ENCODE measurements around the gene SLC25A44.
A peak's percentile ranks its signal among the peaks of the same experiment; 100 is the strongest.

SLC25A44 gene

DNA sequence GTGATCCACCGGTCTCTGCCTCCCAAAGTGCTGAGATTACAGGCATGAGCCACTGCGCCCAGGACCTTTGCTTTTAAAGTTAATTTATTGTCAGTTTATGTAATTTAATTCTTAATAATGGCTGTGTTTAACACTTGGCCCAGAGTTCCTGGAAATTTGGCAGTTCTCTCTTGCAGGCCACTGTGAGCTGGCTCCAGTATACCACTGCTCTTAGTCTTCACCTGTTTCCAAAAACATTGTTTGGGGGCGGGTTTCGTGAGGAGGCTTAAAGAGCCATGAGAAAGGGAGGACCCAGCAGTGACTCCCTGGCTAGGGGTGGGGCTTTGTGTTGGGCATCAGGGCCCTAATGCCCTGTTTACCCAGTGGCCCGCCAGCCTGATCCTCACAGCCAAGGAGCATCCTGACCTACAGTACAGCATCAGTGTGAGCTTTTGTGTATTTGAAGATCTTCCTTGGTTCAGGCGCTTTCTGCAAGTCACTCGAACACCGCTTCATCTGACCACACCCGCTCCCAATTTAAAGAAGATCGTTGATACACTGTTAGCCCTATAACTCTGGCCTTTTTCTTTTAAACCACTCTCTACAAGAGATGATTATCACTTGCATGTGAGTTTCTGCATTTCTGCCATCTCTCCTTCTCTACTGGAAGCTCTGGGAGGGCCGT, 36.0 kb downstream of the SLC25A44 start:
- no peak overlapping the region for H3K4me3 ChIP-seq (ENCODE audit: low read length)
- DNase-seq (ENCODE audit: low read depth, low spot score): no peak

DNA sequence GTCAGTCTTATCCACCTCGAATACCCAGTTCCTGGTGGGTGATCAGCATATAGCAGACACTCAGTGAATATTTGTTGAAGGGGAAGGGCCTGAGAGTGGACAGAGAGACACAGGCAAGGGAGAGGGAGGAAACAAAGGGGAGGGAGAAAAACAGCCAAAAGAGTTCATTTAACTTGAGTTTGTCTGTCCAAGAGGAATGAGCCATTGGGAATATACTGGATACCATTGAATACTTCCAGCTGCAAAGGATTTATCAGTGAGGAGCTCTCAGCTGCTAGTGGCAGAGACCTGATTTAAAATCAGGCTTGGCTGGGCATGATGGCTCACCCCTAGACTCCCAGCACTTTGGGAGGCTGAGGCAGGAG, 36.6 kb downstream of the SLC25A44 start:
- DNase-seq (ENCODE audit: low read depth, low spot score): no peak
- no peak overlapping the region for H3K4me3 ChIP-seq (ENCODE audit: low read length)

DNA sequence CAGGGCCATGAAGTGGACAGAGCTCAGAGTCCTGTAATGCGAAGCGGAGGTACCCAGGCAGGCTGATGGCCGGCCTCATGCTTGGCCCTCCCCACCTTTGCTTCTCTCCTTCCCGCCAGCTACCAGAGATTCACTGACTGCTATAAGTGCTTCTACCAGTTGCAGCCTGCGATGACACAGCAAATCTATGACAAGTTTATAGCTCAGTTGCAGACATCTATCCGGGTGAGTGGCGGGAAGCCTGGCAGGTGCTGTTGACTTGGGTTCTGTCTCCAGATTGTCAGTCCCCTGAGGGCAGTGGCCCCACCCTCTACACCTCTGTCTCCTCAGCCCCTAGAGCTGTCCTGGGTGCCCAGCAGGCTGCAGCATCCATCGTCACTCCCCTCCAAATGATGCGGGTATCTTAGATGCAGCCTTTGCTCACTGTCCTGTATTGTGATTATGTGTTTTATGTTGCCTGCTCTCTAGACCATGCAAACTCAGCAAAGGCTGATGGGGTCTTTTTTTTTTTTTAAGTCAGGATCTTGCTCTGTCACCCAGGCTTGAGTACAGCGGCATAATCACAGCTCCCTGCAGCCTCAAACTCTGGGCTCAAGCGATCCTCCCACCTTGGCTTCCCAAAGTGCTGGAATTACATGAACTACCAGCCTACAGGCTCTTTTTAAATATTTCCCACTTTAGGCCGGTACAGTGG, 38.4 kb downstream of the SLC25A44 start:
- DNase-seq (ENCODE audit: low read depth, low spot score): no peak
- H3K4me3 ChIP-seq (ENCODE audit: low read length): no peak overlapping the region

DNA sequence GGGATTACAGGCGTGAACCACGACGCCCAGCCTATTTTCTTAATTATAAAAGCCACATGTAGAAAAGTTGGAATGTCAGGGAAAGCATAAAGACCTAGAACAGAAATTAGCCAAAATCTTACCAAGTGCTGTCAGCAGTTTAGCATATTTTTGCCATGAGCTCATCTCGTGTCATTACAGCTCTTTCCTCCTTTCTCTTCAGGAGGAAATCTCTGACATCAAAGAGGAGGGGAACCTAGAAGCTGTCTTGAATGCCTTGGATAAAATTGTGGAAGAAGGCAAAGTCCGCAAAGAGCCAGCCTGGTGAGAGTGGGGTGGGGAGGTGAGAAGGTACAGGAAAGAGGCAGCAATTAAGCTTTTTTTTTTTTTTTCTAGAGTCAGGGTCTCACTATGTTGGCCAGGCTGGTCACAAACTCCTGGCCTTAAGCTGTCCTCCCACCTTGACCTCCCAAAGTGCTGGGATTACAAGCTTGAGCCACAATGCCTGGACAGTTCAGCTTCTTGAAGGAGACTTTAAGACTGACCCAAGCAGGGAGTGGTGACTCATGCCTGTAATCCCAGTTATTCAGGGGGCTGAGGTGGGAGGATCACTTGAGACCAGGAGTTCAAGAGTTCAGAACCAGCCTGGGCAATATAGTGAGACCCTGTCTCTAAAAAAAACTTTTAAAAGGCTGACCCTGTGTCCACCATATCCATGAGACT, 39.7 kb downstream of the SLC25A44 start:
- H3K4me3 ChIP-seq (ENCODE audit: low read length): no peak overlapping the region
- DNase-seq (ENCODE audit: low read depth, low spot score): no peak

DNA sequence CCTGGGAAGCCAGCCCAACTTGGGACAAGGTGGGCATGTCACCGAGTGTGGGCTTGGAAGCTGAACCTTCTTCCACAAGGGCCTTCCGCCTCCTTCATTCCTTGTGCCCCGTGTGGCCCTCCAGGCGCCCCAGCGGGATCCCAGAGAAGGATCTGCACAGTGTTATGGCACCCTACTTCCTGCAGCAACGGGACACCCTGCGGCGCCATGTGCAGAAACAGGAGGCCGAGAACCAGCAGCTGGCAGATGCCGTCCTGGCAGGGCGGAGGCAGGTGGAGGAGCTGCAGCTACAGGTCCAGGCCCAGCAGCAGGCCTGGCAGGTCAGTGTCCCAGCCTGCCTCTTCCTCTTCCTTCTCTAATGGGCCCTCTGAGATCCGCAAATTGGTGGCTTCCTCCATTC, 42.3 kb downstream of the SLC25A44 start:
- DNase-seq (ENCODE audit: low read depth, low spot score): no peak
- H3K4me3 ChIP-seq (ENCODE audit: low read length): no peak overlapping the region

DNA sequence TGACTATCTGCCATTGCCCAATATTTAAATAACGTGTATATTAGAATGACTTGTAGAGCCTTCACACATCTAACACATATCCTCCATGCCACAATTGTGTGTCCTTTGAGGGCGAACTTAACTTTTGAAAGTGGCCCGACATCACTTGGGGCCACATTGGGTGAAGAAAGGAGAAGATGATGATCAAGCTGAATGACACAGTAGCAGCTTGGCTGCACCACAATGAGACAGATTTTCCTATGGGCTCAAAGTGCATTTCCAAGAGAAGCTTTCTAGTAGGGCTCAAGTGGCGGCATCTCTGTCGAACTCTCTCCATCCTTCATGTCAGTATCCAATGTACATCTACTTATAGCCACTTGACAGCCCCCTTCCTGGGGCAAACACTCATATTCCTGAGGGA, 44.3 kb downstream of the SLC25A44 start:
- no peak for DNase-seq (ENCODE audit: low read depth, low spot score)
- no peak overlapping the region for H3K4me3 ChIP-seq (ENCODE audit: low read length)

DNA sequence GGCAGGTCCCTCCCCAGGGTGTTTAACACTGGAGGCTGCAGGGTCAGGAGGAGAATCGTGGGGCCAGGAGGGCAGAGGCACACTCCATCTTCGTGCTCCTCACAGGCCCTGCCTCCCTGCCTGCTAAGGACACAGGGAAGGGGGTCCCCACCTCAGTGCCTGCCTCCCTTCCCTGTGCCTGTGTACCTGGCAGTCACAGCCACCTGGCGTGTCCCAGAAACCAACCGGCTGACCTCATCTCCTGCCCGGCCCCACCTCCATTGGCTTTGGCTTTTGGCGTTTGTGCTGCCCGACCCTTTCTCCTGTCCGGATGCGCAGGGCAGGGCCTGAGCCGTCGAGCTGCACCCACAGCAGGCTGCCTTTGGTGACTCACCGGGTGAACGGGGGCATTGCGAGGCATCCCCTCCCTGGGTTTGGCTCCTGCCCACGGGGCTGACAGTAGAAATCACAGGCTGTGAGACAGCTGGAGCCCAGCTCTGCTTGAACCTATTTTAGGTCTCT, 47.5 kb downstream of the SLC25A44 start:
- DNase-seq (ENCODE audit: low read depth, low spot score): no peak
- no peak overlapping the region for H3K4me3 ChIP-seq (ENCODE audit: low read length)

DNA sequence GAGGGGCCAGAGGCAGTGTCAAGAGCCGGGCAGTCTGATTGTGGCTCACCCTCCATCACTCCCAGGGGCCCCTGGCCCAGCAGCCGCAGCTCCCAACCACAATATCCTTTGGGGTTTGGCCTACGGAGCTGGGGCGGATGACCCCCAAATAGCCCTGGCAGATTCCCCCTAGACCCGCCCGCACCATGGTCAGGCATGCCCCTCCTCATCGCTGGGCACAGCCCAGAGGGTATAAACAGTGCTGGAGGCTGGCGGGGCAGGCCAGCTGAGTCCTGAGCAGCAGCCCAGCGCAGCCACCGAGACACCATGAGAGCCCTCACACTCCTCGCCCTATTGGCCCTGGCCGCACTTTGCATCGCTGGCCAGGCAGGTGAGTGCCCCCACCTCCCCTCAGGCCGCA, 48.0 kb downstream of the SLC25A44 start, which contains the start of gene BGLAP:
Gene BGLAP, plus strand, starts transcription at position 259 of the 400 bp plus-strand sequence. Its CDS starts 48 bp downstream, at position 307.
- no peak within 1 kb of the TSS for H3K4me3 ChIP-seq (ENCODE audit: low read length)
- no peak for DNase-seq (ENCODE audit: low read depth, low spot score)

DNA sequence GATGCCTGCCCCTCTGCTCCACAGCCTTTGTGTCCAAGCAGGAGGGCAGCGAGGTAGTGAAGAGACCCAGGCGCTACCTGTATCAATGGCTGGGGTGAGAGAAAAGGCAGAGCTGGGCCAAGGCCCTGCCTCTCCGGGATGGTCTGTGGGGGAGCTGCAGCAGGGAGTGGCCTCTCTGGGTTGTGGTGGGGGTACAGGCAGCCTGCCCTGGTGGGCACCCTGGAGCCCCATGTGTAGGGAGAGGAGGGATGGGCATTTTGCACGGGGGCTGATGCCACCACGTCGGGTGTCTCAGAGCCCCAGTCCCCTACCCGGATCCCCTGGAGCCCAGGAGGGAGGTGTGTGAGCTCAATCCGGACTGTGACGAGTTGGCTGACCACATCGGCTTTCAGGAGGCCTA, 48.8 kb downstream of the SLC25A44 start:
- DNase-seq (ENCODE audit: low read depth, low spot score): no peak

DNA sequence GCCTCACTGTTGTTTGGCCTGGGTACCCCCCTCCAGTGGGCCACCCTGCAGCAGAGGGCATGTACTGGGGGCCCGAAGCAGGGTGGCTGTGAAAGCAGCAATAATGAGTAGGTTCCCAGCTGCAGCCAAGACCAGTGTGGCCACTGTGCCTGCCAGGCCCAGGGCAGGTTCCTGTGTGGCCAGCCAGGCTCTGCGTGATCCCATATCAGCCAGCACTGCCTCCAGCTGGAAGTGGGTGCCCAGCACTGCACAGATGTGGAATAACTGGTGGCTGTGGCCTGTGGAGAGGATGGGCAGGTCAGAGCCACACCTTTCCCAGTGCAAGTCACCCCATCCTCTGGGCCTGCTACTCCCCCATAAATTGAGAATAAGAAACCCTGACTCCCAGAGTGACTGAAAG, 50.2 kb downstream of the SLC25A44 start:
- no peak overlapping the region for H3K4me3 ChIP-seq (ENCODE audit: low read length)
- no peak for DNase-seq (ENCODE audit: low read depth, low spot score)

More for the DNA sequence above, 48.8 kb downstream of the SLC25A44 start:
- H3K4me3 ChIP-seq (ENCODE audit: low read length): no peak overlapping the region

DNA sequence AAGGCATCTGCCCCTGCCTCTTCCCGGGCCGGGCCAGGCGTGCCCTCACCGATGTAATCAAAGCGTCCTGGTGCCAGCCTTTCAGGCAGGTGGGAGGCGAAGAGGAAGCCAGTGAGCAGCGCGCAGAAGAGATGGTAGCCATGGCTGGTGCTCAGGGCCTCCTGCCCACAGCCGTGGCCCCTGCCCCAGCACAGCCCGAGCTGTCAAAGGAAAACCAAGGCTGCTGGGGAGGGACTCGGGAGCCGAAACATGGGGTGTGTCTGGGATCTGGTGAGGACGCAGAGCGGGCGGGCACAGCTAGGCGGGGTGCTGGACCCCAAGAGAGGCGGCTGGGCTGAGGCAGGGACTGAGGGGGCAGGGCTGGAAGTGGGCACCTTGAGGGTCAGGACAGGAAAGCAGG, 50.8 kb downstream of the SLC25A44 start:
- no peak overlapping the region for H3K4me3 ChIP-seq (ENCODE audit: low read length)

DNA sequence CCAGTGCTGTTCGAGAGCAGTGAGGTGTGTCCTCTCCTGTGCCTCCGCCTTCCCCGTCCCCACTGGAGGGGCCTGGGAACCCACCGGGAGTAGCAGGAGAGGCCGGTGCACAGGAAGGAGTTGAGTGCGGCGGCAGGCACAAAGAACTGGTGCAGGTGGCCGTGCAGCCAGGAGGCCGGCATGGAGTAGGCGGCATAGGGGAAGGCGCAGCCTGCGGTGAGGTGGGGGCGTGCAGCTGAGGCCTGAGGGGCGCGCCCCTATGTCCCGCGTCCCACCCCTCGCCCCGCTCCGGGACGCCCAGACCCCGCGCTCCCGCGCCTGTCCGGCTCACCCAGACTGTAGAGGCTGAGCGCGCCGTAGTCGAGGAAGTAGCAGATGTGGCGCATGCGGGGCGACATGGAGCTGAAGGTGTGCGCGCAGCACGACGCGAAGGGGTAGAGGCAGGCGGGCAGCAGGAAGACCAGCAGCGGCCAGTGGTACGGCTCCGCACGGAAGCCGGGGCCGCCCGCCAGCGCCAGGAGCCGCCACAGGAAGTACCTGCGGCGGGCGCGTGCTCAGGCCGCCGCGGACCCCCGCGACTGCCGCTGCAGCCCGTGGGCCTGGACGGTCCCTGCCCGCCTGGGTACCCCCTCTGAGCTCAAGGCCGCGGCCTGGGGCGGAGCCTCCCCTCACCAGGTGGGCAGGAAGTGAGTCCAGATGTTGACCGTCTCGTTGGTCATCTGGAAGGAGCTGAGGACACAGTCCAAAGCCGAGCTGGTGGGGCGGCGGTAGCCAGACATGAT, 51.7 kb downstream of the SLC25A44 start:
- no peak overlapping the region for H3K4me3 ChIP-seq (ENCODE audit: low read length)
- no peak for DNase-seq (ENCODE audit: low read depth, low spot score)

More for the DNA sequence above, 50.8 kb downstream of the SLC25A44 start:
- no peak for DNase-seq (ENCODE audit: low read depth, low spot score)

DNA sequence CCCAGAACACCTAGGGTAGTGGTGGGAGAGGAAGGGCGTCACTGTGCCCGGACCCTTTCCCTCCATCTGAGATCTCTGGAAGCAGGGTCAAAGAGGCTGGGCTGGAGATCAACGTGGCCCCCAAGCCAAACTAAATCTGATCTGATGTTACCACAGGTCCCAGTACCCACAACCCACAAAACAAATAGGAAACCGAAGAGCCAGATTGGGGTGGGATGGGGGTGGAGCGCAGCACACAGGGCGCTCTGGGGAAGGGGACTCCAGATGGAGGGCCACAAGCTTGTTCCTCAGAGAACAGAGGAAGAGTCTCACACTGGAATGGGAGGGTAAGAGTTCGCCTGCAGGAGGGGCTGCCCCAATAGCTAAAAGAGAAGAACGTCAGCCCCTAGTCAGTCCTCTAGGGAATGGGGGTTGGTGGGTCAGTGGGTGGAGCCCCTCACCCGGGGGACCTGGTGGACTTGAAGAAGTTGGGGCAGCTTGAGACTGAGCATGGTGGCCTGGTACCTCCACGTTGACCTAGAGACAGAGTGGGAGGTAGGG, 52.4 kb downstream of the SLC25A44 start:
- H3K4me3 ChIP-seq (ENCODE audit: low read length): no peak overlapping the region
- DNase-seq (ENCODE audit: low read depth, low spot score): no peak

DNA sequence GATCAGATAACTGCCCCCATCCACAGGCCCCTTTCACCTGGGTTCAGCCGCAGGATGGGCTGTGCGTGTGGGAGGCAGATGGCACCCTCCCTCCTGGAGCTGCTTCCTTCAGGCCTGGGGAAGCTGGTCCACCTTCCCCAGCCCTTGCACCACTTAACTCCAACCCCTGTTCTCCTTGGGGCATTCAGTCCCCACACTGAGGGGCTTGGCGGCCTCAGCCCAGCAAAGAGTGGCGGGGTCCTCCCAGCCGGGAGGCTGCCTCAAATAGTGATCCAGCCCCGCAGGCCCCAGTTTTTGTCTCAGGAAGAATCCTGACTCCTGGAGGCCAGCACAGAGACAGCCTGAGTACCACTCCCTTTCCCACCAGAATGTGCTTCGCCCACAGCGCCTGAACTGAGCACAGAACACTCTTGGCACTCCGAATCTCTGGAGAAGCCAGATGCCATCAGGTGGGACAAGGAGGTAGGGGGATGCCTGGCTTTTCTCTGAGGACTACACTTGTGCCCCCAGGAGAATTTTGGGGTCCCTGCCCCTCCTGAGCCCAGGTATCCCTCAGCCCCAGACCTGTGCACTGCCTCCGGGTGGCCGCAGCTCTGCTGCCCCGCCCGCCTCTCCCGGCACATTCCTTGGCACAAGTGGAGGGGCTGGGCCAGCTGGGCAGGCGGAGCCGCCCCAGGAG, 53.0 kb downstream of the SLC25A44 start:
- H3K4me3 ChIP-seq (ENCODE audit: low read length): no peak overlapping the region
- DNase-seq (ENCODE audit: low read depth, low spot score): no peak

DNA sequence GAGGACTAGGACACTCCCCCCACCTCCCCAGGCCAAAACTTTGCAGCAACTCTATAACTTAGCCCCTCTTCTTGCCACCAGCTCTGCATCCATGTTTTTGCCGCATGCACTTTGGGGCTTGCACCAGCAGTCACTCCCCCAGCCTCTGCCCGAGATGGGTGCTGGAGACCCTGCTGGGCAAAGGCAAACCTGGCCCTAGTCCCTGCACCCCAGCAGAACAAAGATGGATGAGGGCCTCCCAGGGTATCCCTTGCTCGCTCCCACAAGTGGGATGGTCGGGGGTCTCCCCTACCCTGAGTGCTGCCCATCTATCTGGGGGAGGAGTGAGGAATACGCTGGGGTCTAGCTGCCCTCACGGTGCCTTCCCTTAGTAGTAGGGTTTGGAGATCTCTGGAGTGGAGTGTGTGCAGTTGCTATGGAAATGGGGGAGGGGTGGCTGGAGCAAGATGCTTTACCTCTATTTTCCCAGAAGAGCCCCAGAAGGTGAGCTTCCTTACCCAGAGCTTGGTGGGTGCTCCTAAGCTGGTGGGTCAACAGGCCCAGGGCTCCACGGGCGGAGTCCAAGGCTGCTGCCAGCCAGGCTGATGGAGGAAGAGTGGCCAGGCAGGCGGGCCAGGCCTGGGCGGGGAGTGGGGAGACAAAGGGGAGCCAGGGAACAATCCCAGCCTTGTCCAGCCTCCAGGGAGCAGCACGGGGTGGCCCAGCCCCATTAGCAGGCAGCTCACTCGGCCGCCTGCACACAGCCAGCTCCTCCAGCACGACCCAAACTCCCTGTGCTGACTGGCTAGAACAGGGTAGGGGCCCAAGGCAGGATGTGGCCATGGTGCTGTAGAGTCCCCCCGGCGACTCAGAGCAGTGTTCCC, 53.8 kb downstream of the SLC25A44 start, which contains the start of gene PAQR6:
Gene PAQR6, minus strand, starts transcription at position 597 of the 863 bp plus-strand sequence. CDS start 1,325 bp downstream, outside the sequence.
- H3K4me3 ChIP-seq (ENCODE audit: low read length): no peak within 1 kb of the TSS

DNA sequence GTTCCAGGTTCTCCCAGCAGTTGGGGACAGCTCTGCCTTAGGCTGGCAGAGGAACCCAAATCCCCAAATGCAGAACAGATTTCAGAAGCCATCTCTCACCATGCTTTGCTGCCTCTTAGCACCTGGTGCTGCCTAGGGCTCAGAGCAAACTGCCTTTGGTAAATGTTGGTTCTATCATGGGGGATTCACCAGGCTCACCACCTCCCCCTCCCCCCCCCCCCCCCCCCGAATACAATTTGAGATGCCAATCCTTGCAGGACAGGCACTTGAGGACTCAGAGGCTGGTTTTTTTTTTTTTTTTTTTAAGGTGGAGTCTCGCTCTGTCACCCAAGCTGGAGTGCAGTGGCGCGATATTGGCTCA, 54.4 kb downstream of the SLC25A44 start:
- no peak for DNase-seq (ENCODE audit: low read depth, low spot score)
- no peak overlapping the region for H3K4me3 ChIP-seq (ENCODE audit: low read length)

More for the DNA sequence above, 53.8 kb downstream of the SLC25A44 start, which contains the start of gene PAQR6:
- no peak for DNase-seq (ENCODE audit: low read depth, low spot score)

DNA sequence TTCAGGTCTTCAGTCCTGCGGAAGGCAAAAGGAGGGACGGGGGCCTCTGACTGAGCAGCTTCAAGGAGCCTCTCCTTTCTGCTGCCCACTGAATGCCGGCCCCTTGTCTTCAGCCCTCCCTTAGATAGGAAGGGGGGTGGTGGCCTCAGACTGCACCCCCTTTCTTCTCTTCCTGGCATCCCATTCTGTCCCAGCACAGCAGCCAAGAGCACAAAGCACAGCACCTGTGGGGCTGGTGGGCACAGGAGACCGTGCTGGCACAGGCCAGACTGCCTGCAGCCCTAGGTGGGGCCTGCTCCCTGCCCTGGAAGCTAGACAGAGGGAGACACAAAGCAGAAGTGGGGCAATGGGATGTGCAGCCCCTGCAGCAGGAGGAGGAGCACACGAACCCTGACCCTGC, 55.7 kb downstream of the SLC25A44 start:
- no peak for DNase-seq (ENCODE audit: low read depth, low spot score)
- H3K4me3 ChIP-seq (ENCODE audit: low read length): no peak overlapping the region

DNA sequence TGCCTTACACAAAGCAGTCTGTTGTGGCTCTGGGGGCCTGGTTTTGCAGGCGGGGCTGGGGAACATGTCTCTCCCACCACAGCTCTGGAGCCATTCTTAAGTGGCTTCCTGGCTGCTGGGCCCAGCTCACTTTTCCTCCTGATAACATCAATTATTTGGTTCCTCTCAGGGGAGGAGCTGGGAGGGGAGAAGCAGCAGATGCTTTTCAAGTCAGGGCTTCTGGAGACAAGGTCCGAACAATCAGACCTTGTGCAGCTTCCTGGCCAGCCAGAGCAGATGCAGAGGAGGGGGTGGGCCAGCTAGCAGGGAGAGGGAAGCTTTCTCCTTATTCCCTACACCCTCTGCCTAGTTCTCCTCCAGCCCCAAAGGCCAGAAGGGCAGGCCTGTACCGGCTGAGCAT, 57.6 kb downstream of the SLC25A44 start:
- peak; percentile 52 for DNase-seq (ENCODE audit: low read depth, low spot score)
- H3K4me3 ChIP-seq (ENCODE audit: low read length): no peak overlapping the region
